Measurements from ENCODE around the gene PXMP2.

Gene PXMP2

DNA sequence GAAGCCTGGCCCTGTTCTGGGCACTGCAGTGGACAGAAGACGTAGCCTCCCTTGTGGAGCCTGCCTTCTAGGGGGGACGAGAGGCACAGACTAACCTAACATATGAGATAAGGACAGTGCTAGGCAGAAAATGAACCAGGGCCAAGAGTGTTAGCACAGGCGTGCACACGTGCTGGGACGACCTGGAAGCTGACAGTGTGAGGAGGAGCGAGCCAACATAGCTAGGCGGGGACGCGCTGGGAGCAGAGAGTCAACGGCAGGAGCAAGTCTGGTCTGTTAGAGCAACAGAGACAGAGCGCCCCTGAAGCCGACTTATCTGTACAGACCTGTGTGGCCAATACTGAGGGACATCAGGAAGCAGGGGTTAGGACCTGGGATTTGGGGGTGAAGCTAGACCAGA is 8.0 kb downstream of the PXMP2 start:
- DNase-seq, result no peak

DNA sequence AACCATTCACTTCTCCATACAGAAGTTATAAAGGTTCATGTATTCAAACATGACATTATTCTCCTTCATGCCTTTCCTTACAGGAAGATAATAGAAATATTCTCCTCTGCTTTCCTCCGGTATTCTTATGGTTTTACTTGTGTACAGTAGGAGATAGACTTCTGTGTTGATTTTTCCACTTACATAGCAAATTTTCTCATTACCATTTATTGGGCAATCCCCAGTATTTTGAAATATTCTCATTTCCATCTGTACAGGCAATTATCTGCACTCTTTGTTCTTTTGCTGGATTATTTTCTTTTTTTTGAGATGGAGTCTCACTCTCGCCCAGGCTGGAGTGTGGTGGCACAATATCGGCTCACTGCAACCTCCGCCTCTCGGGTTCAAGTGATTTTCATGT is 11.0 kb downstream of the PXMP2 start:
- DNase-seq, result no peak

DNA sequence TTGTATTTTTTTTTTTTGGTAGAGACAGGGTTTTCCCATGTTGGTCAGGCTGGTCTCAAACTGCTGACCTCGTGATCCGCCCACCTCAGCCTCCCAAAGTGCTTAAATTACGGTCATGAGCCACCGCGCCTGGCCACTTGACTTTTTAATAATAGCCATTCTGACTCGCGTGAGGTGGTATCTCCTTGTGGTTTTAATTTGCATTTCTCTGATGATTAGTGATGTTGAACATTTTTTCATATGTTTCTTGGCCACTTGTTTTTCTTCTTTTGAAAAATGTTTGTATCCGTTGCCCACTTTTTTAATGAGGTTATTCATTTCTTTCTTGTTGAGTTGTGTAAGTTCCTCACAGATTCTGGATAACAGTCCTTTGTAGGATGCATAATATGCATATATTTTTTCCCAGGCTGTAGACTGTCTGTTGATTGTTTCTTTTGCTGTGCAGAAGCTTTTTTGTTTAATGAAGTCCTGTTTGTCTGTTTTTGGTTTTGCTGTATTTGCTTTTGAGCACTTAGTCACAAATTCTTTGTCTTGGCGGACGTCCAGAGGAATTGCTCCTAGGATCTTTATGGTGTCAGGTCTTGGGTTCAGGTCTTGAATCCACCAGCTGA is 12.9 kb downstream of the PXMP2 start:
- no peak for DNase-seq

DNA sequence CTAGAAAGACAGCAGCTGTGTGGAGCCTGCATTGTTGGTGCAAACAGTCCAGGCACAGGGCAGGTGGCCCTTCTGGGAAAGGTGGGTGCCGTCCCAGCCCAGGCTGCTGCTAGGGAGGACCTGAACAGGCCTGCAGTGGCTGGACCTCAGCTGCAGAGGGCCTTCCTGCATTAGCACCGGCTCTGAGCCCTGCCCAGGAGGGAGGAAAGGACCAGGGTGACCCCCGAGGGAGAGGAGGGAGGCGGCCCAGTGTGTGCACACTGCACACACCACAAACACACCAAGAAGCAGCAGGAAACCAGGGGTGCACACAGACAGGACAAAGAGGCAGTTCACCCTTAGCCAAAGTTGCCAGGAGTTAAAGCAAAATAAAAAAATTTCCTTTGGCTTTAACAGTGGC is 15.3 kb downstream of the PXMP2 start:
- no peak for DNase-seq

DNA sequence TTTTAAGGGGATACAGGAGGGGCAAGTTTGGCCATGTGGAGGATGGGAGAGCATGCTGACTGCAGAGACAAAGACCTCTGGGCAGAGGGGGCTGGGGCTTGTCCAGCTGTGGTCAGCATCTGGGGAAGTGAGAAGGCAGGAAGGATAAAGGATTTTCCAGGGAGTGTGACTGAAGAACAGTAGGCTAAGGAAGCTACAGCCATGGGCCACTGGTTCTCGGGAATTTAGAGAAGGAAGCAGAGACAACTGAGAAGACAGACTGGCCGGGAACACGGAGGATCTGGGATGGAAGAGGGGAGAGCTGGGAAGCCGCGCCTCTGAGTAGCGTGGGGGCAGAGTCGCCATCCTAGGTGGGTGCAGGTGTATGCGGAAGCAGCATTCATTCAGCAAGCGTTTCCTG is 16.3 kb downstream of the PXMP2 start:
- no peak for DNase-seq

DNA sequence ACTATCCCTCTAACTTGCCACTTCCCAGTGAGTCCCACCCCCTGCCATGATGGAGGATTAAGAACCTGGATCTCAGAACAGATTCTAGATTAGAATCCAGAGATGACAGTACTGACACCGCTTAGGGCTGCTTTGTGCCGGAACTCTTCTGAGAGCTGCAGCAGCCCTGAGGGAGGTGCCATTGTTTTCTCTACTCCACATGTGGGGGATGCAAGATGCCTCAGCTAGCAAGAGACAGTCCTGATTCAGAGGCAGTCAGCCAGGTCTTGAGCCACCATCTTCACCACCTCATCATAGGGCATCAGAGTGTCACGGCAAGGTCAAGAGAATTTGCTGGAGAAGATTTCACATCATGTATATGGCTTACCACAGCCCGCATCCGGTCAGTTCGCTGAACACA is 19.9 kb downstream of the PXMP2 start:
- DNase-seq, result no peak

DNA sequence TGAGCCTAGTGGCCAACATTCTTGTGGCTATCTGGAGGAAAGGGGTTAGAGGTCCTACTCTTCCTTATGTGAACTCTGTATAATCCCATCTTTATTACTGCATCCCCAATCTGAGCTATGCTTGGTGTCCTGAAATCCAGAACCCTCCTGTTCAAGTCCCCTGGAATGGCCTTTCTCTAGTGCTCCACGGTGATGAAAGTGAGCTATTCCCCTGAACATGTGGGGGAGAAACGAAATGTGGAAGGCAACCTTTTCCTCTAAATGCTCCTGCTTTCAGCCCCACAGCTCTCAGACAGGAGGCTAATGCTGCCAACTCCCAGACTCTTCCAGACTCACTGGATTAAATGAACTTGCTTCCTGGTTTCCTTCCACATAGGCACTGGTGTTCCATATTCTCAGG is 20.8 kb downstream of the PXMP2 start:
- DNase-seq, result no peak

DNA sequence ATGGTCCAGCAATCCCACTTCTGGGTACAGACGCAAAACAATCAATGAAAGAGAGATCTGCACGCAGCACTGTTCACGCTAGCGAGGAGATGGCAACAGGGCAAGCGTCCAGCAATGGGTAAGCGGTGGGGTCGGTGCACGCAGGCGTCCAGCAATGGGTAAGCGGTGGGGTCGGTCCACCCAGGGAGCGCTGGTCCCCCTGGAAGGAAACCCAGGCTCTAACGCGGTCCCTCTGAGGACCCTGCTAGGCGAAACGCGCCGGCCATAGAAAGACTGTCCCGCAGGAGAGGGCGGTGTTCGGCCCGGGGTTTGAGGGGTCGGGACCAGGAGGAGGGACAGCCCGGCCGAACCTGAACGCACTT is 22.6 kb downstream of the PXMP2 start:
- DNase-seq, result no peak

DNA sequence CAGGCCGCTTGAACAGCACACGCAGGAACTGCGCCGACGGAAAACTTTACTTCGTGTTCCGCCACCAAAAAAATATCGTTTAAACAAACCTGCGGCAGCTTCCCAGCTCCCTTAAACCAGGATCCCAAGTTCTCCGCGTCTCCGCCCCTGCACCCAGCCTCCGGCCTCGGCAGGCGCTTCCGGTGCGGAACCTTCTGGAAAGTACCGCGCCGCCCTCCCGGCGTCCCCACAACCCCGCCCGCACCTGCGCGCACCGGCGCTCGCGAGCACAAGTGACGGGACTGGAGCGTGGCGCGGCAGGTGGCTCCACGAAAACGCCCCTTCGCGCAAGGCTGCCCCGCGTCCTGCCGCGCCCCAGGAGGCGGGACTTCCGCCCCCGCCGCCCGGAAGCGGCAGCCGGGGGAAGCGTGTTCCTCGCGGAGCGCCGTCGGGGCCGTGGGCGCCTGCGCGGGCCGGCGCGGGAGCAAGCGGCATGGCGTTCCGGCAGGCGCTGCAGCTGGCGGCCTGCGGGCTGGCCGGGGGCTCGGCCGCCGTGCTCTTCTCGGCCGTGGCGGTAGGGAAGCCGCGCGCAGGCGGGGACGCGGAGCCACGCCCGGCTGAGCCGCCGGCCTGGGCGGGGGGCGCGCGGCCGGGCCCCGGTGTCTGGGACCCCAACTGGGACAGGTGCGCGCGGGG is 23.2 kb downstream of the PXMP2 start, which contains the start of gene PGAM5:
PGAM5 (plus strand) TSS at position 438 of the 675 bp plus-strand sequence; CDS start at position 473, 35 bp downstream.
- no peak for DNase-seq

DNA sequence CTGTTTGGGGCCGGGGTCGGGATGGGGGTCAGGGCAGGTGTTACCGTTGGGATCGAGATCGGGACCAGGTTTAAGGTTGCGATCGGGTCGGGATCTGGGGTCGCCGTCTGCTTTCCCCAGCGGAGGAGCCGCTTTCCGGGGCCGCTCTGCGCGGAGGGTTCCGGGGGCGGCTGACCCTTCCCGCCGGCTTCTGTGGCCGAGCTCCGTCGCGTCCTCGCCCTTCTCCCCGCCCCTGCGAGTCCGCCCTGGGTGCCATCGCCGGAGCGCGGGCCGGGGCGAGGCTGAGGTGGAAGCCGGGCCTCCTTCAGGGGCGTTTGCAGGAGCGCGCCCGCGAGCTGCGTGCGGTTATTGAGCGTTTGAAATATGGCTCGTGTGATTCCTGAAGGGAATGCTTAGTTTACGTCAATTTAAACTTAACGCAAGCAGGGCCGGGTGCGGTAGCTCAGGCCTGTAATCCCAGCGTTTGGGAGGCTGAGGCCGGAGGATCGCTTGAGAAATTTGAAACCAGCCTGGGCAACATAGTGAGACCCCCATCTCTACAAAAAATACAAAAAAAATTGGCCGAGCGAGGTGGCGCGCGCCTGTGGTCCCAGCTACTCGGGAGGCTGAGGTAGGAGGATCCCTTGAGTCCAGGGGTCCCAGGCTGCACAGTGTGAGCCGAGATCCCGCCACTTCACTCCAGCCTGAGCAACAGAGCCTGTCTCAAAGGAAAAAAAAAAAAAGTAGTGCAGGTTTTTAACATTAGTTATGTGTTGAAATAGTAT is 23.9 kb downstream of the PXMP2 start:
- DNase-seq, result no peak

DNA sequence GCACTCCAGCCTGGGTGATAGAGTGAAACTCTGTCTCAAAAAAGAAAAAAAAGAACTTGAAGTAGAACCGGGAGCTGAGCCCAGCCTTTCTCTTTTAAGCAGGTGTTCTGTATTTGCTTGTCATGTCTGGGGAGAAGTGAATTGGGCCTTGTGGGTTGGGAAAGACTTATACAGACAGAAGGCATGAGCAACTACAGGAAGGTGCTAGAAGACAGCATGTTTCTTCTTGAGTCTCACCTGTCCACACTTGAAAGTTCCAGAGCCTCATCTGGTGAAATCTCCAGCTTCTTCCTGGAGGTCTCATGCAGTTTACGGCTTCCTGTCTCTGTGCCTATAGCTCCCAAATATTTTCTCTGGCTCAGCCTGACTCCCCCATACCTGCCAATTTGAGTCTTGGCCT is 25.7 kb downstream of the PXMP2 start:
- DNase-seq, result no peak

DNA sequence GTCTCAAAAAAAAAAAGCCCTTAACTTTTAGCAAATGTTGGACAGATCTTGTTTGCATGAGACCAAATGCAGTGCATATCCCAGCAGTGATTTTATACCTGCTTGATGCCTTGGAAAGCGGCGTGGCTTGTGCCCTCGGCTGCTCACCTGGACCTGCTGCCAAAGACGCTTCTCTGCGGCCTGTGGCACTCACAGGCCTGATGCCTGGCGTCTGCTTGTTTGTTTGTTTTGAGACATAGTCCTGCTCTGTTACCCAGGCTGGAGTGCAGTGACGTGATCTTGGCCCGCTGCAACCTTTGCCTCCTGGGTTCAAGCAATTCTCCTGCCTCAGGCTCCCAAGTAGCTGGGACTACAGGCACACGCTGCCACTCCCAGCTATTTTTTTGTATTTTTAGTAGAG is 28.5 kb downstream of the PXMP2 start:
- DNase-seq, result no peak

DNA sequence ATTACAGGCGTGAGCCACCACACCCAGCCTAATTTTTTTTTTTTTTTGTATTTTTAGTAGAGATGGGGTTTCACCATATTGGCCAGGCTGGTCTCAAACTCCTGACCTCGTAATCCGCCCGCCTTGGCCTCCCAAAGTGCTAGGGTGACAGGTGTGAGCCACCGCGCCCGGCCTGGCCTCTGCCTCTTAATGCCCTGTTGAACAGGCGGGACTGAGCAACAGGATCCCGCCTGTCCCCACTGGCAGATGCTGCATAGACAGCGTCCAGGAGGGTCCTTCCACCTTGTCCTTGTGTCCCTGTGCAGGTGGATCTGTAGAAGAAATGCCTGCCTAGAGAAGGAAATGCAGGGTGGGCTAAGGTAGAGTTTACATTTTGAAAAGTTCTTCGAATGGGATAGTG is 29.0 kb downstream of the PXMP2 start:
- DNase-seq, result no peak

DNA sequence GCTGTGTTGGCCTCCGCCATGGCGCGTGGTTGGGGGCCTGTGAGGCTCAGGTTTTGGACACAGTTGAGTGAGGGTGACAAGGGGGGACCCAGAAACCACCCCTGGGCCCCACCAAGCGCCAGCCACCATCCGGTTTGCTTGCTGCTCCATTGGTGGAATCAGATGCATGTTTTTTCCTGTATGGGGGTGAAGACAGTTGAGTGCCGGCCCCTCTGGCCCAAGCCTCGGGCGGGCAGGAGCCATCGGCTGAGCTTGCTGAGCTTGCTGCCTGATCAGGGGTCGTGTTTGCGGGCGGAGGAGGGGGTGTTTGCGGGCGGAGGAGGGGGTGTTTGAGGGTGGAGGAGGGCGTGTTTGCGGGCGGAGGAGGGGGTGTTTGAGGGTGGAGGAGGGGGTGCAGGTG is 29.6 kb downstream of the PXMP2 start:
- DNase-seq, result no peak

DNA sequence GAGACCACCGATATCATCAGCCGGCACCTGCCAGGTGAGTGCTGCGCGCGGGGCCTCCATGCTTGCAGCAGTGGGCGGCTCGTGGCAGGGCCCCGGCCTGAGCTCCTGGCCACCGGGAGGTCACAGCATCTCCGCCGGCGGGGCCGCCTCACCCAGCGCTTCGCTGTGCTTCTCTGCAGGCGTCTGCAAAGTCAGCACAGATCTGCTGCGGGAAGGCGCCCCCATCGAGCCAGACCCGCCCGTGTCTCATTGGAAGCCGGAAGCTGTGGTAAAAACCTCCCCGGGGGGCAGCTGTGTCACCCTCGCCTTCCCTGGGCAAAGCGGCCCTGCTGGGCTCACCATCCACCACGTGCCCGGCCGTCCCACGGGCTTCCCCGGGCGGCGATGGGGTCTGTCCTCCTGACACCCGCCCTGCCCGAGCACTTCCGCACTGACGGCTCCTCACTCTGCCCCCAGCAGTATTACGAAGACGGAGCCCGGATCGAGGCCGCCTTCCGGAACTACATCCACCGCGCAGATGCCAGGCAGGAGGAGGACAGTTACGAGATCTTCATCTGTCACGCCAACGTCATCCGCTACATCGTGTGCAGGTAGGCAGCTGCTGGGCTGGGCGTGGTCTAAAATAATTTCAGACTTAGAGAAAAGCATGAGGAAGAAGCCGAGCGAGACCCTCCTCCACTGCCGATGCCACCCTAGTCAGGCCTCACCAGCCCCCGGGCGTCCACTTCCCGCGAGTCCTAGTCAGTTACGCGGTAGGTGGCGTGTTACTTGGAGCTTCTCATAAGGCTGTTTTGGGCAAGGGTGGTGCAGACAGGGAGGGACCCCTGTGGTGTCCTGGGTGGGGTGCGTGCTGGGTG is 30.4 kb downstream of the PXMP2 start:
- no peak for DNase-seq

DNA sequence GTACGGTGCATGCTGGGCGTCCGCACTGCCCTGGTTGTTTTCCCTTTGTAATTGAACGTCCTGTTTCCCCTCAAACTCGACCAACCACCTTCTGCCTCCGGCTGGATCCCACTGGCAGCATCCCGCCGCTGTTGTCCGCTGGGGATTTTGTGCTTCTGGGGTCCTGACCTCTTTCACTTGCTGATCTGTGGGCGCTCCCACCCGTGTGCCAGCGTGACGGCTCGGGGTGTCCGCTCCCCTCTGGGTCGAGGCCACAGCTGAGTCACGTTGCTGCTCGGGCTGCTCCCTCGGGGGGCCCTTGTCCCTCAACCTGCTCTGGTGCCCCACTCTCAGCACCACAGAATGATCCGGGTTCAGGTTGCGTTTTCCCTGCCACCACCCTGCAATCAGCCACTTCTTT is 31.3 kb downstream of the PXMP2 start:
- no peak for DNase-seq

DNA sequence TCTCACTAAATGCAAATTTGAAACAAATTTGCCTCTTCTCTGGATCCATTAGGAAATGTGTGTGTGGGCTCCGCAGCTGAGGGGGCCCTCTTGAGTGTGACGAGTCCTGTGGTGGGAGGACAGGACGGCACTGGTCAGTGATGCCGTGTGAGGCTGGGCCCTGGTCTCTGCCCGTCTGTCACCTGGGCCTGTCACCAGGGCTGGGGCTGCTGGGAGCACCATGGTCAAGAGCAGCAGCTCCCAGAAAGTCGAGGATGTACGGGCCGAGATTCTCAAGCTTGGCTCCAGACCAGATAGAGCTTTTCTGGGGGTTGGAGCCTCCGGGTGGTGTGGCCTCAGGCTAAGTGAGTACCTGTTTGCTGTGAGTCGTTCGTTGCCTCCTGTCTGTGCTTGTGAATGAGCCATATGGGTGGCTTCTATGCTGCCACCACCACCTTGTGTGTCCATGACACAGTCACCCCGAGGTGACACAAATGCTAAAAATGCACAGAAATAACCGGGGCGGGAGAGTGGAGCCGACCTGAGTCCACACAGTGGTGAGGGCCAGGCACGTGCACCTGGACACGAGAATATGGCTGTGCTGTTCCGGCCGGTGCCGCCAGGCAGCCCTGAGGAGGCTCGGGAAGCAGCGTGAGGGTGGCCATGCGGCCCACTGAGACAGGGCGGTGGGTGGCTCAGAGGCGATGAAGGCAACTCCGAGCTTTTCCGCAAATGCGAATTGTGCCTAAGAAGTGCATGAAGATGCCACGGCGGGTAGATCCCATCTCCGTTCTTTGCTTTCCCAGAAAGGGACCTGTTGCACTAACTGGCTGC is 32.0 kb downstream of the PXMP2 start:
- DNase-seq, result no peak

DNA sequence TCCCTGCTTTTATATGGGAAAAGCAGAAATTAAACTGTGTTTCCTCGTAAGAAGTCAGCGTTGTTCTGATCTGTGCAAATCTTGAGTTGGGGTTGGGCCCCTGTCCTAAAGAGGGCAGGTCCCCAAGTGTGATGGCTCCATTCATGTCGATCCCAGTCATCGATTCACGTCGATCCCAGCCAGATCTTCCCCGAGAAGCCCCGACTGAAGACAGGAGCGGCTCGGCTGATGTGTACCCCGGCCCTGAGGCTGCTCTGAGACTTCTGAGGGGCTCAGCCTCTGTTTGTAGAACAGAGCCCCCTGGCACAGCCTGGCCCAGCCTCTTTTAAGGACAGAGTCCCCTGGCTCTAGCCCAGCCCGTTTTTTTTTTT is 32.6 kb downstream of the PXMP2 start:
- no peak for DNase-seq

DNA sequence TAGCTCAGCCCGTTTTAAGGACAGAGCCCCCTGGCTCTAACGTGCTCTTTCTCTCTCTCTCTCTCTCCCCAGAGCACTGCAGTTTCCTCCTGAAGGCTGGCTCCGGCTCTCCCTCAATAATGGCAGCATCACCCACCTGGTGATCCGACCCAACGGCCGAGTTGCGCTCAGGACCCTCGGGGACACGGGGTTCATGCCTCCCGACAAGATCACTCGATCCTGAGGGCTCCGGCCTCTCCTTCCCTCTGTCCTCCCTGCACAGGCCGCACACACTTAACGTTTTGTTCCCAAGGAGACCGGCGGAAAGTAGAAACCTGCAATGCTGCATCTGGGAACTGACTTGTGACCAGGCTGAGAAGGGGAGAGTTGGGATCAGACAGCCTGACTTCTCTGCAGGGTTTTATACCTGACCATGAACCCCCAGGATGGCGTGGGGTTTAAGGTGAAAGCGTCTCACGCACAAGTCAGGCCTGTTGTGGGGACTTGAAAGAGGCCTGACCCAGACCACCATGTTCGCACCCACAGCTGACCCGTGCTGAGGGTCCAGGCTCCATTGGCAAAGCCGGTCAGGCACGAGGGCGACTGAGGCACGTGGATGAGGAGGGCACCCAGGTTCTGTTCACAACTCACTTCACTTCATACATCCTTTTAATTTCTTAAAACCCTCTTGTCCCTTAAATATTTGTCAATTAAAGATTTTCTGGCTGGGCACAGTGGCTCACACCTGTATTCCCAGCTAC is 33.4 kb downstream of the PXMP2 start:
- no peak for DNase-seq

DNA sequence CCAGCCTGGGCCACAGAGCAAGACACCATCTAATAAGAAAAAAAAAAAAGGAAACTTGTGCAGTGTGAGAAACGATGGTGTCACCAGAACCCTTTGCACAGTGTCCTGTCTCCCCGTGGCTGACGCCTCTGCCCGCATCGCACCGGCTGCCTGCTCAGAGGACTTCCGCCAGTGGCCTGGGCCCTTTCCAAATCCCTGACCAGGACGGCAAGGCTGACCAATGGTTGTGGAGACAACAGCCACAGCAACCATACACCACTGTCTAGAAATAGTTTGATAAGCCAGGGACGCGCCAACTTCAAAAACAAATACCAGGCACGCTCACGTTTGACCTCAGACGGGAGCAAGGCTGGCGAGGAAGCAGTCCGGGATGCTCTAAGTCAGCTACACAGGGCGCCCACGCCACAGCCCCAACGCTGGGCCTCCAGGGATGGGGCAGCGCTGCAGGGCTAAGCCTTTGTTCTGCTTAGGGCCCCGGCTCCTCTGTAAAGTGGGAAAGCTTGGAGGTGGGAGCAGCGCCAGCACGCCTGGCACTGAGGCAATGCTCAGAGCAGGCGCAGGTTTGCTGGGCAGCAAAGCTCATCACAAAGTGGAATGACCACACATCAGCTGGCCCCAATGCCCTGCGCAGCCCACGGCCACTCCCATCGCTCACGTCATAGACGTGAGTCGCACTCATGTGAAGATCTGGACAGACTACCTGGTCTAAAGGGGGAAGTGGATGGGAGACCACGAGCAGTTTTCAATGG is 35.8 kb downstream of the PXMP2 start:
- DNase-seq, result no peak

DNA sequence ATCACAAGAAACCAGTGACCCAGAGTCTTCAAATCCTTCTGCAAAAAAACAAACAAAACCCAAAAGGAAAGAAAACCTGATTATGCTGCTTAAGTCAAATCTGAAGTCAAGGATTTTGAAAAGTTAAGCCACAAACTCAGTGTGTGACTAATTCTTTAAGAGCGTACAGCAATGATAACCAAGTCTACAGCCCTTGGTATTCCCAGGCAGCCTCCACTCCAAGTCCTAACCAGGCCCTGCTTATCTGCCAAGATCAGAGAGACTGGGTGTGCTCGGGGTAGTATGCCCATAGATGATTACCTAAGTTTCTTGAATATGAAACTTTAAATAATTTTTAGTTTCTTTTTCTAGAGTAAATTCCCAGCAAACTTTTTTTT is 36.4 kb downstream of the PXMP2 start:
- DNase-seq, result no peak
